ENCODE results near the gene CDH7.

The CDH7 gene

DNA sequence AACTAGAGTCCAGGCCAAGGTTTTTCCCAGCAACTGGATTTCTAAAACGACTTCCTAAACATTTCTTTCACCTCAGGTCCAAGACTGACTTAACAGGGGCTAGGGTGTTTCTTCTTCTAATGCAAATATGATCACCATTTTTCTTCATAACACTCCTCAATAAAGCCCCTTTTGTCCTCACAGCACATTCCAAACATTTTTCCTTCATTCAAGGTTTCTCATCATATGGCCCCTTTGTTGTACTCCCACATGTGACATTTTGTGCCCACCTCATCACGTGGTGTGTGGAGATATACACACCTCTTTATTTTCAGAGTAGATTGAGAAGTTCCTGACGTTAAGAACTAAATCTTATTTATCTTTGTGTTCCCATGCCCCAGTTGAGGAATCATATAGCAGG is 3.9 kb upstream of the CDH7 start:
- Histone ChIP-seq H3K4ac (ENCODE audit: low read depth in 1 of 2, low read length in 2 of 2) (no peak overlapping the region), H4K91ac (ENCODE audit: low read length) (no peak overlapping the region), H4K8ac (ENCODE audit: low read length) (no peak overlapping the region), H2BK5ac (ENCODE audit: low read depth, low read length, poor library complexity, severe bottlenecking) (no peak overlapping the region), H3K14ac (ENCODE audit: low read length in 2 of 2) (no peak overlapping the region), H2AK5ac (ENCODE audit: low read length, severe bottlenecking) (no peak overlapping the region), H3K79me1 (replicated peaks; ENCODE audit: low read length, poor library complexity, severe bottlenecking) (no peaks in the 10 kb centered on the region), H3K9me3 (ENCODE audit: control insufficient read depth, low read length) (no peaks in the 10 kb centered on the region), H3K18ac (ENCODE audit: low read depth in 1 of 2, low read length in 2 of 2) (no peak overlapping the region), H2AFZ (ENCODE audit: low read depth, low read length) (no peak overlapping the region), H2BK12ac (ENCODE audit: low read length in 2 of 2) (no peak overlapping the region), H3K9ac (ENCODE audit: low read length) (no peak overlapping the region), H3K4me3 (ENCODE audit: insufficient read depth in 1 of 2, low read depth in 1 of 2, low read length in 2 of 2) (no peak overlapping the region), H3K27ac (ENCODE audit: low read length, poor library complexity, severe bottlenecking) (no peak overlapping the region), H3K4me1 (ENCODE audit: control insufficient read depth, insufficient read depth, low read depth, low read length) (peaks cover 13% of the 10 kb centered on the region), H2BK120ac (ENCODE audit: low read depth, low read length) (no peak overlapping the region), H3K23ac (ENCODE audit: low read length in 2 of 2) (no peak overlapping the region), H2BK15ac (ENCODE audit: low read depth, poor library complexity, severe bottlenecking) (no peak overlapping the region), H3K36me3 (ENCODE audit: control insufficient read depth in 1 of 2, insufficient read depth in 2 of 2, low read depth in 1 of 2, low read length in 2 of 2) (no peaks in the 10 kb centered on the region), H3K4me2 (ENCODE audit: low read length, poor library complexity, severe bottlenecking) (no peak overlapping the region), H3K27me3 (ENCODE audit: control insufficient read depth in 1 of 2, insufficient read depth in 1 of 2, low read length in 2 of 2) (peaks cover 23 to 25% of the 10 kb centered on the region in 2 experiments)
- WGBS: 75% methylated on average over 1 of the region's 3 CpGs
- DNase-seq: no peak

DNA sequence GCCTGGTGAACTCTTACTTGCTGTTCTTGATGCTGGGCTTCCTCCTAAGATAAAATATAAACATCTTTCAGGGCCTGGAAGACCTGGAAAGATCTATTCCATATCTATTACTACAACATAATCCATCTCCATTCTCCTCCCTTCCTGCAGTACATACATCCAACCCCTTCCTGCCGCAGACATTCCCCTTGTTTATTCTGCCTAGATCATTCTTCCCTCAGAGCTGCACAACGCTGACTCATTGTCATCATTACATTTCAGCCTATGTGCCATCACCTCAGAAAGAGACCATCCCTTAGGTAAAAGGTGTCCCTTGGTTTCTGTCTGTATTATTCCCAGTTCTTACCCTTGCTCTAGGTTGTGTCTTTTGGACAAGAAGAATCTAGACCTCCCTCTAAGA is 2.5 kb upstream of the CDH7 start:
- Histone ChIP-seq H3K4me3 (ENCODE audit: insufficient read depth in 1 of 2, low read depth in 1 of 2, low read length in 2 of 2) (no peak overlapping the region), H2BK5ac (ENCODE audit: low read depth, low read length, poor library complexity, severe bottlenecking) (no peak overlapping the region), H3K79me1 (replicated peaks; ENCODE audit: low read length, poor library complexity, severe bottlenecking) (no peaks in the 10 kb centered on the region), H3K9me3 (ENCODE audit: control insufficient read depth, low read length) (no peaks in the 10 kb centered on the region), H2BK15ac (ENCODE audit: low read depth, poor library complexity, severe bottlenecking) (no peak overlapping the region), H3K18ac (ENCODE audit: low read depth in 1 of 2, low read length in 2 of 2) (no peak overlapping the region), H2BK12ac (ENCODE audit: low read length in 2 of 2) (no peak overlapping the region), H3K4me1 (ENCODE audit: control insufficient read depth, insufficient read depth, low read depth, low read length) (peaks cover 13% of the 10 kb centered on the region), H3K23ac (ENCODE audit: low read length in 2 of 2) (no peak overlapping the region), H3K27ac (ENCODE audit: low read length, poor library complexity, severe bottlenecking) (no peak overlapping the region), H3K27me3 (ENCODE audit: control insufficient read depth in 1 of 2, insufficient read depth in 1 of 2, low read length in 2 of 2) (peaks cover 24 to 25% of the 10 kb centered on the region in 2 experiments), H3K14ac (ENCODE audit: low read length in 2 of 2) (no peak overlapping the region), H3K36me3 (ENCODE audit: control insufficient read depth in 1 of 2, insufficient read depth in 2 of 2, low read depth in 1 of 2, low read length in 2 of 2) (no peaks in the 10 kb centered on the region), H2BK120ac (ENCODE audit: low read depth, low read length) (no peak overlapping the region), H3K4me2 (ENCODE audit: low read length, poor library complexity, severe bottlenecking) (no peak overlapping the region), H4K91ac (ENCODE audit: low read length) (no peak overlapping the region), H3K9ac (ENCODE audit: low read length) (no peak overlapping the region), H2AK5ac (ENCODE audit: low read length, severe bottlenecking) (no peak overlapping the region), H3K4ac (ENCODE audit: low read depth in 1 of 2, low read length in 2 of 2) (no peak overlapping the region), H4K8ac (ENCODE audit: low read length) (no peak overlapping the region), H2AFZ (ENCODE audit: low read depth, low read length) (no peak overlapping the region)
- WGBS: 66% methylated on average over 2 of the region's 2 CpGs
- no peak for DNase-seq

- H2BK15ac ChIP-seq (ENCODE audit: low read depth, poor library complexity, severe bottlenecking): no peak overlapping the region
- H4K8ac ChIP-seq (ENCODE audit: low read length): no peak overlapping the region
- no peak for DNase-seq
- no peak overlapping the region for H3K4me2 ChIP-seq (ENCODE audit: low read length, poor library complexity, severe bottlenecking)
- no peak overlapping the region for H3K27ac ChIP-seq (ENCODE audit: low read length, poor library complexity, severe bottlenecking)
- no peak overlapping the region for H2BK120ac ChIP-seq (ENCODE audit: low read depth, low read length)
- H2BK5ac ChIP-seq (ENCODE audit: low read depth, low read length, poor library complexity, severe bottlenecking): no peak overlapping the region
- no peaks in the 10 kb centered on the region for H3K9me3 ChIP-seq (ENCODE audit: control insufficient read depth, low read length)
- no peak overlapping the region for H2BK12ac ChIP-seq (ENCODE audit: low read length in 2 of 2)
- H3K36me3 ChIP-seq (ENCODE audit: control insufficient read depth in 1 of 2, insufficient read depth in 2 of 2, low read depth in 1 of 2, low read length in 2 of 2): no peaks in the 10 kb centered on the region
- H3K4ac ChIP-seq (ENCODE audit: low read depth in 1 of 2, low read length in 2 of 2): no peak overlapping the region
- H2AK5ac ChIP-seq (ENCODE audit: low read length, severe bottlenecking): no peak overlapping the region
- H3K9ac ChIP-seq (ENCODE audit: low read length): no peak overlapping the region
- H2AFZ ChIP-seq (ENCODE audit: low read depth, low read length): no peak overlapping the region
- no peaks in the 10 kb centered on the region for H3K79me1 ChIP-seq (replicated peaks; ENCODE audit: low read length, poor library complexity, severe bottlenecking)
- peaks cover 13% of the 10 kb centered on the region for H3K4me1 ChIP-seq (ENCODE audit: control insufficient read depth, insufficient read depth, low read depth, low read length)
- WGBS: 11% methylated on average over 4 of the region's 8 CpGs
- no peak overlapping the region for H3K14ac ChIP-seq (ENCODE audit: low read length in 2 of 2)
- H3K4me3 ChIP-seq (ENCODE audit: insufficient read depth in 1 of 2, low read depth in 1 of 2, low read length in 2 of 2): no peak overlapping the region
- peaks cover 24 to 25% of the 10 kb centered on the region in 2 experiments for H3K27me3 ChIP-seq (ENCODE audit: control insufficient read depth in 1 of 2, insufficient read depth in 1 of 2, low read length in 2 of 2)
- H3K23ac ChIP-seq (ENCODE audit: low read length in 2 of 2): no peak overlapping the region
- no peak overlapping the region for H3K18ac ChIP-seq (ENCODE audit: low read depth in 1 of 2, low read length in 2 of 2)
- no peak overlapping the region for H4K91ac ChIP-seq (ENCODE audit: low read length)
These were observed 971 bp upstream of the CDH7 start for GRCh38 chr18:65749841-65750240.

DNA sequence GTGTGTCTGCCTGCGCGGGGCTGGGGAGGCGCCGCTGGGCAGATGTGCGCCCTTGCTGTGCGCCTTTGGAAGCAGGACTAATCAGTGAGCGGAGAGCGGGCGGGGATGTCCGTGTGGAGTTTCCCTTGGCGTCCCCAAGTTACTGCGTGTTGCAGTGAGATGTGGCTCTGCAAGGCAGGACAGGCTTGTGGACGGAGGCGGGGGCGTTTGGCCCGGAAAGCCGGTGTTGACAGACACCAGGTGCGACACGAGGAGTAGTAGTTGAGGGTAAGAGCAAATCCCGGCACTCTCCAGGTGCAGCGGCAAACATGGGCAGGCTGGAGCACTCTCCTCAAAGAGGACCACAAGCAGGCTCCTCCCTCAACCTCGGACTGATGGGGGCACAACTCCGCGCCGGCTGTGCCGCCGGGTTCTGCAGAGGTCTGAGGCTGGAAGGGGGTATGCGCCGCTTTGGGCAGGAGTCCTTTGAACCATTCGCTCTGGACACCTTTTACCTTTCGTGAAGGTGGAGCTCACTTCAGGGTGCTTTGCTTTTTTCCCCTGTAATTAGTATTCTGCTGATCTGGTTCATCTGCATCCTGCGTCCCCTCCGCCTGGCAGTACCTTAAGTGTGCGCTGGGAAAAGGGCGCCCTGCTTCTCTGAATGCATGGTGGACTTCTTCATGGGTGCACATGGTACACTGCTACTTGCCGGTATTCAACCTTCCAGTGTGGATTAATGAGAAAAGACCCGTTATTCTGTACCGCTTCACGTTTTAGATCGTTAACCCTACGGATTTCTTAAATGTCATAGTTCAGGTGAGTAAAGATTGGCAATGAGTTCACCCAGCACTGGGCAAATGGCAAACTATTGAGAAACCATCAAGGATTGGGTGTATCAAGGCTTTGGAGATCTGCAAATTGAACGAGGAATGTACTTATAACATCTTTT is 608 bp downstream of the CDH7 start:
- no peak overlapping the region for H2BK15ac ChIP-seq (ENCODE audit: low read depth, poor library complexity, severe bottlenecking)
- H3K4me2 ChIP-seq (ENCODE audit: low read length, poor library complexity, severe bottlenecking): peak overlapping the region; percentile 89
- H3K27ac ChIP-seq (ENCODE audit: low read length, poor library complexity, severe bottlenecking): no peak overlapping the region
- peaks cover 24 to 25% of the 10 kb centered on the region in 2 experiments for H3K27me3 ChIP-seq (ENCODE audit: control insufficient read depth in 1 of 2, insufficient read depth in 1 of 2, low read length in 2 of 2)
- no peak overlapping the region for H4K8ac ChIP-seq (ENCODE audit: low read length)
- no peak overlapping the region for H2AFZ ChIP-seq (ENCODE audit: low read depth, low read length)
- no peak overlapping the region for H3K23ac ChIP-seq (ENCODE audit: low read length in 2 of 2)
- H3K4me3 ChIP-seq (ENCODE audit: insufficient read depth in 1 of 2, low read depth in 1 of 2, low read length in 2 of 2): peak overlapping the region in 1 of 2 experiments; percentile 49
- H3K79me1 ChIP-seq (replicated peaks; ENCODE audit: low read length, poor library complexity, severe bottlenecking): no peaks in the 10 kb centered on the region
- H2BK5ac ChIP-seq (ENCODE audit: low read depth, low read length, poor library complexity, severe bottlenecking): no peak overlapping the region
- no peak overlapping the region for H3K4ac ChIP-seq (ENCODE audit: low read depth in 1 of 2, low read length in 2 of 2)
- WGBS: 7% methylated on average over 41 of the region's 42 CpGs
- no peak overlapping the region for H4K91ac ChIP-seq (ENCODE audit: low read length)
- H3K4me1 ChIP-seq (ENCODE audit: control insufficient read depth, insufficient read depth, low read depth, low read length): peaks cover 13% of the 10 kb centered on the region
- H3K36me3 ChIP-seq (ENCODE audit: control insufficient read depth in 1 of 2, insufficient read depth in 2 of 2, low read depth in 1 of 2, low read length in 2 of 2): no peaks in the 10 kb centered on the region
- H2BK120ac ChIP-seq (ENCODE audit: low read depth, low read length): no peak overlapping the region
- no peak overlapping the region for H2BK12ac ChIP-seq (ENCODE audit: low read length in 2 of 2)
- H3K14ac ChIP-seq (ENCODE audit: low read length in 2 of 2): no peak overlapping the region
- no peak overlapping the region for H2AK5ac ChIP-seq (ENCODE audit: low read length, severe bottlenecking)
- H3K9me3 ChIP-seq (ENCODE audit: control insufficient read depth, low read length): no peaks in the 10 kb centered on the region
- H3K18ac ChIP-seq (ENCODE audit: low read depth in 1 of 2, low read length in 2 of 2): no peak overlapping the region
- peak; percentile 37 for DNase-seq
- no peak overlapping the region for H3K9ac ChIP-seq (ENCODE audit: low read length)

Measured in mesenchymal stem cell (in vitro differentiated cells and primary cell).